PFSK-1 (cell line): ENCODE measurements around the gene CACHD1.

Experiments
- FOXP2 ChIP-seq: optimal IDR thresholded peaks from 2 replicates; pipeline ENCODE3; 2011; ENCODE audit warnings: borderline replicate concordance, control low read depth, inconsistent platforms; ENCODE audit not compliant: insufficient read depth; ENCODE audit errors: extremely low read length, extremely low read depth
- POLR2AphosphoS5 ChIP-seq: IDR thresholded peaks from 2 replicates; pipeline ENCODE4 v1.6.1; 2012; ENCODE audit warnings: low read depth, mild to moderate bottlenecking, control low read depth, low read length, moderate library complexity
- REST ChIP-seq, 2 experiments: IDR thresholded peaks; 2 replicates each; pipeline versions ENCODE4 v1.6.1 to v1.8.0; 2011 to 2012; ENCODE audit warnings: low read depth in 2 of 2, low read length in 2 of 2, control low read depth in 1 of 2, inconsistent platforms in 1 of 2, mild to moderate bottlenecking in 1 of 2, moderate library complexity in 1 of 2; ENCODE audit not compliant: insufficient read depth in 1 of 2
- SIN3A ChIP-seq: IDR thresholded peaks from 2 replicates; pipeline ENCODE4 v1.6.1; 2012; ENCODE audit warnings: mild to moderate bottlenecking, low read length, moderate library complexity, borderline replicate concordance; ENCODE audit not compliant: insufficient read depth
- TAF1 ChIP-seq: IDR thresholded peaks from 2 replicates; pipeline ENCODE4 v1.6.1; 2012; ENCODE audit warnings: low read length, control low read depth, borderline replicate concordance; ENCODE audit not compliant: insufficient read depth

- no peak for TF ChIP-seq REST (IDR thresholded peaks at IDR 0.05; ENCODE audit: insufficient read depth in 1 of 2, low read depth in 2 of 2, low read length in 2 of 2)
- no peak for TF ChIP-seq POLR2AphosphoS5
- TF ChIP-seq SIN3A: no peak
- TF ChIP-seq TAF1: no peak
- no peak for TF ChIP-seq FOXP2
These were observed 100.4 kb downstream of the CACHD1 start for GRCh38 chr1:64570267-64570855.
